Activated gamma-delta T cell (primary cell): ENCODE results near the gene RAF1.
A peak's percentile ranks its signal among the peaks of the same experiment; 100 is the strongest.
"Not testable (repeated sequence)": the region's sequence is repeated elsewhere in the genome, so short reads cannot be mapped to it uniquely, and the experiment has no call there.

ENCODE experiments used
- DNase-seq: peaks from one replicate; lab custom pipeline; 2025; lab: John Stamatoyannopoulos, UW

The RAF1 gene

DNA sequence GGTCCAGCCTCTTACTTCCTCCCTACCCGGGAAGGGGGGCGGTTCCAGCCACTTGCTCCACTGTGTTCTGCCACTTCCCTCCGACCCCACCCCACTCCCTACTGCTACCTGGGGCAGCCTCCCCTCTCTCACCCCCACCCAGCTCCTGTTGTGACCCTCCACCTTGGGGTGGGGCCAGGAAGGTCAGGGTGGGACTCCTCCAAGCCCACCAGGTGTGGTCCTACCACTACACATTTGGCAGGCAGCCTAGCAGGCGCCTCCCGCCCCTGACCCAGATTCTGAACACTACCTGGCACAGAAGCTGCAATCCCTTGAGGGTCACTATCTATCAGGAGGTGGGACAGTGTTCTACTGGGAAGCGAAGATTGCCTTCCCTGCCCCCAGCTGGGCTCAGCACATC is 13.7 kb upstream of the RAF1 start:
- no peak for DNase-seq

DNA sequence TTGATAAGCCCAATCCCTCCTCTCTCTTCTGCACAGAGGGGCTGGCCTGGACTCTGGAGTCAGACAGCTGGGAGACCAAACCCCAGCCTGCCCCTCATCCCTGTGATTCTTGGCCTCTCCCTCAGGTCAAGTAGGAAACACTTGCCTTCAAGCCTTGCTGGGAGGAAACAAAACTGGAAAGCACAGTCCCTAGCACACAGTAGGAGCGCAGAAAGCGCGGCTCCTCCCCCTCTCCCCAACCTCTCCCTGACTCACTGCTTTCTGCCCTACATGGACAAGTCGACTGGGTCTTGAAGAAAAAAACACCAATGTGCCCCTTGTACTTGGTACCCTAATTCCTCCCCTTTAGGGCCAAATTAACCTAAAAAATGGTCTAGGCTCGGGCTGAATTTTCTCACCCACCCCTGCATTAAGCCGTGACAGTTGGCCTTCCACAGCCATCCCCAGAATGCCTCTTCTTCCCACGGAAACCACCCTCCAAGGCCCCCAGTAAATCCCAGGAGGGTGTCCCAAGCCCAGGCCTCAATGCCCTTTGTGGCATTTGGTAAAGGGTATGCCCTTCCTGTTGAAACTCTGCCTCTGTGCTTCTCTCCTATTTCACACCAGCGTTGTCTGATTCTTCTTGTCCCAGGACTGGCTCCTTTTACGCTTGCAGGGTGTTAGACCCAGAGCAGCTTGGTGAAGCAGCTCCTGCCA is 11.3 kb upstream of the RAF1 start:
- no peak for DNase-seq

- DNase-seq: not testable (repeated sequence)
Observed at GRCh38 chr3:12673956-12674736, 10.2 kb upstream of the RAF1 start.

DNA sequence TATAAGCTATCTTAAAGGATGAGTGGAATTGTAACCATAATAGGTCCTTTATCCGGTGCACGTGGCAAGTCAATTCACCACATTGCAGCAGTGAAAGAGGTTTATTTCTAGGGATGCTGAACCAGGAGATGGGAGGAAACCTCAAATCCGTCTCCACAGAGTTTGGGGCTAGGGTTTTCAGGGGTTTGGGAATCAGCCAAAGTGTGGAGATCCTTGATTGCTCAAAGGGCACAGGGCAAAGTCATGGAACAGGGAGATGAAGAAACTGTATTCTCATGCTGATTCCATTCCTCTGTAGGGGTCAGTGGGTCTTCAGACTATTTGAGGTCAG is 7.2 kb upstream of the RAF1 start:
- no peak for DNase-seq

- no peak for DNase-seq
Observed at GRCh38 chr3:12670365-12671119, 6.6 kb upstream of the RAF1 start.

- peak; percentile 58 for DNase-seq
Observed at GRCh38 chr3:12663401-12663935, 449 bp downstream of the RAF1 start.

GRCh38 chr3:12662593-12663400 is 1.1 kb downstream of the RAF1 start:
- DNase-seq: peak; percentile 17

- no peak for DNase-seq
Observed at GRCh38 chr3:12661926-12662592, 1.9 kb downstream of the RAF1 start.

GRCh38 chr3:12661375-12661774 is 2.5 kb downstream of the RAF1 start:
- not testable (repeated sequence) for DNase-seq

GRCh38 chr3:12660196-12660595 is 3.7 kb downstream of the RAF1 start:
- DNase-seq: no peak

DNA sequence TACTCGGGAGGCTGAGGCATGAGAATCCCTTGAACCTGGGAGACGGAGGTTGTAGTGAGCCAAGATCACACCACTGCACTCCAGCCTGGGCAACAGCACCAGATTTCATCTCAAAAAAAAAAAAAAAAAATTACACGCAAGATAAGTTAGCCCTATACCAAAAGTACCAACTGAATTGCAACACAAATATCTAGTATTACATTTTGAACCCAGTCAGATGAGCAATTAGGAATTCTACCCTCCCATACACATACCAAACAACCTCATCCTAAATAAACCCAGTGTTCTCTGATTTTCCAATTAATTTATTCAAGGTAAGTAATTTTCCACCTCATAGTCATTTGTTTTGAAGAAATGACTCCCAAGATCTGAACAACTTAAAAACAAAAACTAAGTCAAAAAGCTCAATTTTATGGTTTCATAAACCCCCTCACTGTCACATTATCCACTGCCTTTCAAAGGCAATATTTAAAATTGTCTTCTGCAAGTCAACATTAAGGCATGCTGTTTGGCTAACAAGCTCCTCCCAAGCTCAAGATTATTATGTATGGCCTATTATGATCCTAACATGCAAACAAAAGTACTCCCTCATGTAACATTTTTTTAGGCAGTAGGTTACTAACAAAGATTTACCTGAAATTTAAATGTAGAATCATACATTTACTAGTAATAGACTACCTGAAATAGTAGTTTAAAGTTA is 4.5 kb downstream of the RAF1 start:
- DNase-seq: no peak

- DNase-seq: no peak
Observed at GRCh38 chr3:12658593-12659058, 5.3 kb downstream of the RAF1 start.

GRCh38 chr3:12656850-12657249 is 7.1 kb downstream of the RAF1 start:
- DNase-seq: no peak

DNA sequence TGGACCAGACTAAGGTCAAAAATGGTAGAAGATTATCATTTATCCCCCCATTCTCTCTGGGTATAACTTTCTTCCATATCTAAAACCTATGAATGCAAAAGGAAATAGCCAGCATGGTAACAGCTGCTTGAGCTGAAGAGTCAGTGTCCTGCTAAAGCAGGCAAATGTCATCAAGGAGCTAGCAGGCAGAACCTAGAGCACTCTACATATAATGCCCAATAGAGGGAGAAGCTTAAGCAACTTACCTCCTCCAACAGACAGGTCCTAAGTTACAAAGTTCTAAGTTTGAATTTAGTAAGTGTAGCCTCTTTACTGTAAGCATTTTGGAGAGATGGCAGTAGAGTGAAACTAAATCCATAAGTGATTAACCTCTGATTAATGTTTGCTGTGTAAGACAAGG is 7.7 kb downstream of the RAF1 start:
- no peak for DNase-seq

- no peak for DNase-seq
Observed at GRCh38 chr3:12655701-12656100, 8.2 kb downstream of the RAF1 start.

DNA sequence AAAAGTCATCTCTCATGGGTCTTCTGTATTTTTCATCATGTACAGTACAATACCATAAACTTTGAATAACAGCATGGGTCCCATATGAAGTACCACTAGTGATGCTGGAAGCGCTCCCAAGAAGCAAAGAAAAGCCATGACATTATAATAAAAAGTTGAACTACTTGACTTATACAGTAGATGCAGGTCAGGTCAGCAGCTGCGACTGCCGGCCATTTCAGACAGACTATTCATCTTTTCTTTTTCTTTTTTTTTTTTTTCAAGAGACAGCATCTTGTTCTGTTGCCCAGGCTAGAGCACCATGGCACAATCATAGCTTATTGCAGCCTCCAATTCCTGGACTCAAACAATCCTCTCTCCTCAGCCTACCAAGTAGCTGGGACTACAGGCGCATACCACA is 10.2 kb downstream of the RAF1 start:
- no peak for DNase-seq

DNA sequence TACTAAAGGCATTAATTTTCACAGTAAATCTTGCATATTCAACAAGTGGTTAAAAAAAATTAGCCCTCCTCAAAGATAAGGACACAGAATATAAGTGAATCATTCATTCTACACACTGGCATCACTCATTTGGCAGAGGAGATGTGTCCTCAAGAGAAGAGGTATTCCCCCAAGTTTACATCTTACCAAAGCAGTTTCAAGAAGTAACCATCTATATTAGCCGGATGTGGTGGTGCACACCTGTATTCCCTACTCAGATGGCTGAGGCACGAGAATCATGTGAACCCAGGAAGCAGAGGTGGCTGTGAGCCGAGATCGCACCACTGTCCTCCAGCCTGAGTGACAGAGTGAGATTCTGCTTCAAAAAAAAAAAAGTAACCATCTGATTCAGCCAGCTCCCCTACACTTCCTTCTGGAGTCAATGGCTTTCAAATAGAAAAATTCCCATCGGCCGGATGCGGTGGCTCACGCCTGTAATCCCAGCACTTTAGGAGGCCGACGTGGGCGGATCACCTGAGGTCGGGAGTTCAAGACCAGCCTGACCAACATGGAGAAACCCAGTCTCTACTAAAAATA is 15.4 kb downstream of the RAF1 start:
- no peak for DNase-seq

- DNase-seq: no peak
Observed at GRCh38 chr3:12644331-12644937, 19.5 kb downstream of the RAF1 start.

DNA sequence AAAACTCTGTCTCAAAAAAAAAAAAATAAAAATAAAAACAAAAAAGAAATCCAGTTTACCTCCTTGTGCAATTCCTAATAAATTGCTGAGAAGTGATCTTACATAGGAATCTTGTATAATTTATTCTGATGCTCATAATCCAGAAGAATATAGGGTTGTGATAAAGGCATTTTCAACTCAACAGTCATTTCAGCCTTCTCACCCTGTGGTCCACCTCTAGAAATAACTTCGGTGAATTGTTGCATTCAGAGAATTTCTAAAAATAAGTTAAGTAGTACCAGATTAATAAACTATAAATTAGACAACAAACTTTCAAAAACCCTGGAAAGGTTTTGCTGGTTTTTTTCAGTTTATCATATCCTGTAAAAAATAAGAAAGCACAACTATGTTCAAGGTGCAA is 20.2 kb downstream of the RAF1 start:
- no peak for DNase-seq

DNA sequence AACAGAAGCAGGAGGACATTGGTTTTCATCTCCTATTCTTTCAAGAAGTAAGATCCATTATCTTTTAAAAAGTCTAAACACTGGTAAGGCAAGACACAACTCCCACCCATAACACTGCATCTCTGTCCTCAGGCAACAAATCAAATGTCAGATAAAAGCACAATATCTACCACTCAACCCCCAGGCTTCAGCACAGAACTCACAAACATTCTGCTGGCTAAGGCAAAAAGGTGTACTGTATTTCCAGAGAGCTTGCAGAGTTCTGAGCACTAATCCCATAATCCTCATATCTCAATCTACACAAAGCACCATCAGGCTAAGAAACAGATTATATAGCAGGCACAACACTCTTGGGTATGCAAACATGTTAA is 20.9 kb downstream of the RAF1 start:
- no peak for DNase-seq
